Measurements from ENCODE around the gene ST3GAL4. TPM values are rescaled to one million over a fixed set of nuclear protein-coding genes. Genes with fewer than 3 reads are reported as not detected.

The ST3GAL4 gene
- total and polyA plus RNA-seq, 9 of the 15 experiments (the other 6 are each of a cell fraction or from before 2014, with no cell fraction given) = 0.27 to 22.9 (median 10.5) TPM

DNA sequence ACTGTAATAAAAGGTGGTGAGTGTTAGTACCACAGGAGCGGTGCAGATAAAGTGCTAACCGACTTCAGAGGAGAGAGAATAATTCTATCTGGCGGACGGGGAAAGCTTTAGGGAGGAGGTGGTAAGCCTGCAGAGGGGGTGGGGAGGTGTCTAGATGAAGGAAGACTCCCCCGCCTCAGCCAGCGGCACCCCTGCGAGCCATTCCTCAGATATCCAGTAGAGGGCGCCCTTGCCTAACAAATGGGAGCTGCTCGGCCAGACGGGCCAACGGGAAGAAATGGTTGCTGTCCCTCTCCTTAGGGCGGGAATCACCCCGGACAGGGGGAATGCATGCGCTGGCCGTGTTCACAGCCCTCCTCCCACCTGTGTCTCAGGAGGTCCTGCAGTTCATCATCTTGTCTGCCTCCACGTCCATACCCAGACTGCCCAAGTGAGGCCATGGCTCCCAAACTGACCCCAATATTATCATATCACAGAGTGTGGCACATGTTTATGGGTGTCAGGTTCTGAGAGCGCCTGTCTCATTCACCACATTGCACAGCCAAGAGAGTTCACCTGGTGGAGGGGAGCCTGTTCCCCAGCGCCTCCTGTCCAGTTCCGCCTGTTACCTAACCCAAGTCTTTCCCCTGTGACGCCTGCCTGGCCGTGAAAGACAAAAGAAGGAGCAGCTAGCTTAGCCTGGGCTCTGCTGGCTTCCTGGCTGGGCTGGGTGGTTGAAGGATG lies 85.5 kb downstream of the ST3GAL4 start (continued):
- TF ChIP-seq CREB1 (IDR thresholded peaks at IDR 0.05) (no peak), CREB1 (CRISPR knock-in tag; IDR thresholded peaks at IDR 0.05) (no peak), PCBP1 (IDR thresholded peaks at IDR 0.05; ENCODE audit: low read depth, low read length, poor library complexity, severe bottlenecking) (no peak), ARID1B (IDR thresholded peaks at IDR 0.05) (no peak), SMARCA4 (IDR thresholded peaks at IDR 0.05) (no peak), ZBTB8A (IDR thresholded peaks at IDR 0.05; ENCODE audit: partially characterized antibody) (no peak), ZC3H11A (IDR thresholded peaks at IDR 0.05; ENCODE audit: low read depth, low read length) (no peak), ZNF174 (CRISPR knock-in tag; IDR thresholded peaks at IDR 0.05) (no peak), NFIC (IDR thresholded peaks at IDR 0.05) (no peak), NCOA2 (IDR thresholded peaks at IDR 0.05; ENCODE audit: partially characterized antibody in 2 of 2) (no peak), ELF2 (CRISPR knock-in tag; IDR thresholded peaks at IDR 0.05) (no peak), CBFA2T2 (conservative IDR thresholded peaks at IDR 0.05) (no peak), ZNF778 (CRISPR knock-in tag; IDR thresholded peaks at IDR 0.05) (no peak), PHTF2 (CRISPR knock-in tag; IDR thresholded peaks at IDR 0.05) (no peak), BACH1 (tag; IDR thresholded peaks at IDR 0.05) (no peak), MTA1 (IDR thresholded peaks at IDR 0.05; ENCODE audit: borderline replicate concordance) (no peak), SUPT5H (IDR thresholded peaks at IDR 0.05) (no peak), ZNF143 (CRISPR knock-in tag; IDR thresholded peaks at IDR 0.05) (no peak), SRSF9 (IDR thresholded peaks at IDR 0.05; ENCODE audit: borderline replicate concordance, low read depth, low read length) (no peak)
- TF ChIP-seq, protein P1, sequence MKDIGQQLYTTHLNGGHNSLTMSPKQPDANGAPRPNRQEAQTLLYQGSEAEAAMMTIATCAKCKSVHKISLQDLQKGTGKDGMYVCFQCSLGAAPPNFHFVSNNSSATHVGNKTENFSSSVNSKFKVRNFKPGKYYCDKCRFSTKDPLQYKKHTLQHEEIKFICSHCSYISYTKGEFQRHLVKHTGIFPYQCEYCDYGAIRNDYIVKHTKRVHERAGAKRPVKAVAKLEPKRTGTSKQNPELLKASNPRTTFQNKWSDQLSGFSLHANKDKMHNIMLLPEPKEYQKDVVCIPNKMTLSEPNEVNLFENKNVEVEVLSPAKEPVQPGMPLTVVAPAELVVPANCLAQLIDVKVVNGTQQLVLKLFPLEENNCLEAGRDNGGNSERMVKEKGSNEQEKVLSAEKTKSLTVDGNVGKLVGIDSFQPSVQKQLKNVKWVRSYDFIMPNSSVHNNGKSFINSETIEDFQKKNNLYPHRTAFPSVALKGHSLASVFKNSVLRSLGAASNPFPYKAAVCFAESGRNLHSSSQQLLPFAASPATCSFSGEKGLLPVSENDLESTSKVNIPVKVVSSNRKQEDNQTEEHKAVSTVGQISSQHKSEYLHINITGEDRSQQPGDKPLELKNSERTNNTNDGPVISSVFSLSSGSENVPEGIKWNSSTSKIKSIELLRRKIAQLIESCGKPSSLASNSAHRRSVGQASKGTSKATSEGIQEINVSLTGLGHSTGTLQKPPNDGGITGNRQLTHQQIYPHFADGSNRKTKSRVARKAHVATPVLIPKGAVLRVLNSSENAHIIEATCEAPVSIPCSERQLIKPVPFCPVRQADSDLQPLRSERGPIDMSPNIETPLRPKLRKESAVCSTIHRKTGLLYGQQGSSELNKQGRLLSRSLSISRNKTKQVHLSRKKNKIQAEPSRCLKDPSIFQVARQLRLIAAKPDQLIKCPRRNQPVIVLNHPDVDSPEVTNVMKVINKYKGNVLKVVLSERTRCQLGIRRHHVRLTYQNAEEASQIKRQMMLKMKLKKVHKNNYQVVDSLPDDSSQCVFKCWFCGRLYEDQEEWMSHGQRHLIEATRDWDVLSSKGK (CRISPR knock-in tag; IDR thresholded peaks at IDR 0.05) = no peak
- TF ChIP-seq, protein P2, sequence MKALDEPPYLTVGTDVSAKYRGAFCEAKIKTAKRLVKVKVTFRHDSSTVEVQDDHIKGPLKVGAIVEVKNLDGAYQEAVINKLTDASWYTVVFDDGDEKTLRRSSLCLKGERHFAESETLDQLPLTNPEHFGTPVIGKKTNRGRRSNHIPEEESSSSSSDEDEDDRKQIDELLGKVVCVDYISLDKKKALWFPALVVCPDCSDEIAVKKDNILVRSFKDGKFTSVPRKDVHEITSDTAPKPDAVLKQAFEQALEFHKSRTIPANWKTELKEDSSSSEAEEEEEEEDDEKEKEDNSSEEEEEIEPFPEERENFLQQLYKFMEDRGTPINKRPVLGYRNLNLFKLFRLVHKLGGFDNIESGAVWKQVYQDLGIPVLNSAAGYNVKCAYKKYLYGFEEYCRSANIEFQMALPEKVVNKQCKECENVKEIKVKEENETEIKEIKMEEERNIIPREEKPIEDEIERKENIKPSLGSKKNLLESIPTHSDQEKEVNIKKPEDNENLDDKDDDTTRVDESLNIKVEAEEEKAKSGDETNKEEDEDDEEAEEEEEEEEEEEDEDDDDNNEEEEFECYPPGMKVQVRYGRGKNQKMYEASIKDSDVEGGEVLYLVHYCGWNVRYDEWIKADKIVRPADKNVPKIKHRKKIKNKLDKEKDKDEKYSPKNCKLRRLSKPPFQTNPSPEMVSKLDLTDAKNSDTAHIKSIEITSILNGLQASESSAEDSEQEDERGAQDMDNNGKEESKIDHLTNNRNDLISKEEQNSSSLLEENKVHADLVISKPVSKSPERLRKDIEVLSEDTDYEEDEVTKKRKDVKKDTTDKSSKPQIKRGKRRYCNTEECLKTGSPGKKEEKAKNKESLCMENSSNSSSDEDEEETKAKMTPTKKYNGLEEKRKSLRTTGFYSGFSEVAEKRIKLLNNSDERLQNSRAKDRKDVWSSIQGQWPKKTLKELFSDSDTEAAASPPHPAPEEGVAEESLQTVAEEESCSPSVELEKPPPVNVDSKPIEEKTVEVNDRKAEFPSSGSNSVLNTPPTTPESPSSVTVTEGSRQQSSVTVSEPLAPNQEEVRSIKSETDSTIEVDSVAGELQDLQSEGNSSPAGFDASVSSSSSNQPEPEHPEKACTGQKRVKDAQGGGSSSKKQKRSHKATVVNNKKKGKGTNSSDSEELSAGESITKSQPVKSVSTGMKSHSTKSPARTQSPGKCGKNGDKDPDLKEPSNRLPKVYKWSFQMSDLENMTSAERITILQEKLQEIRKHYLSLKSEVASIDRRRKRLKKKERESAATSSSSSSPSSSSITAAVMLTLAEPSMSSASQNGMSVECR (CRISPR knock-in tag; IDR thresholded peaks at IDR 0.05) = no peak
- TF ChIP-seq, protein P3, sequence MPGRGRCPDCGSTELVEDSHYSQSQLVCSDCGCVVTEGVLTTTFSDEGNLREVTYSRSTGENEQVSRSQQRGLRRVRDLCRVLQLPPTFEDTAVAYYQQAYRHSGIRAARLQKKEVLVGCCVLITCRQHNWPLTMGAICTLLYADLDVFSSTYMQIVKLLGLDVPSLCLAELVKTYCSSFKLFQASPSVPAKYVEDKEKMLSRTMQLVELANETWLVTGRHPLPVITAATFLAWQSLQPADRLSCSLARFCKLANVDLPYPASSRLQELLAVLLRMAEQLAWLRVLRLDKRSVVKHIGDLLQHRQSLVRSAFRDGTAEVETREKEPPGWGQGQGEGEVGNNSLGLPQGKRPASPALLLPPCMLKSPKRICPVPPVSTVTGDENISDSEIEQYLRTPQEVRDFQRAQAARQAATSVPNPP (IDR thresholded peaks at IDR 0.05; ENCODE audit: borderline replicate concordance, insufficient read depth, insufficient read length) = no peak

Data from K562 (cell line).